NCI-H2227 (cell line): ENCODE data around the gene ZNF211.

Experiments used
- DNase-seq: peaks from one replicate; lab custom pipeline; 2025; ENCODE audit not compliant: unreplicated experiment; lab: John Stamatoyannopoulos, UW

ZNF211 gene

DNA sequence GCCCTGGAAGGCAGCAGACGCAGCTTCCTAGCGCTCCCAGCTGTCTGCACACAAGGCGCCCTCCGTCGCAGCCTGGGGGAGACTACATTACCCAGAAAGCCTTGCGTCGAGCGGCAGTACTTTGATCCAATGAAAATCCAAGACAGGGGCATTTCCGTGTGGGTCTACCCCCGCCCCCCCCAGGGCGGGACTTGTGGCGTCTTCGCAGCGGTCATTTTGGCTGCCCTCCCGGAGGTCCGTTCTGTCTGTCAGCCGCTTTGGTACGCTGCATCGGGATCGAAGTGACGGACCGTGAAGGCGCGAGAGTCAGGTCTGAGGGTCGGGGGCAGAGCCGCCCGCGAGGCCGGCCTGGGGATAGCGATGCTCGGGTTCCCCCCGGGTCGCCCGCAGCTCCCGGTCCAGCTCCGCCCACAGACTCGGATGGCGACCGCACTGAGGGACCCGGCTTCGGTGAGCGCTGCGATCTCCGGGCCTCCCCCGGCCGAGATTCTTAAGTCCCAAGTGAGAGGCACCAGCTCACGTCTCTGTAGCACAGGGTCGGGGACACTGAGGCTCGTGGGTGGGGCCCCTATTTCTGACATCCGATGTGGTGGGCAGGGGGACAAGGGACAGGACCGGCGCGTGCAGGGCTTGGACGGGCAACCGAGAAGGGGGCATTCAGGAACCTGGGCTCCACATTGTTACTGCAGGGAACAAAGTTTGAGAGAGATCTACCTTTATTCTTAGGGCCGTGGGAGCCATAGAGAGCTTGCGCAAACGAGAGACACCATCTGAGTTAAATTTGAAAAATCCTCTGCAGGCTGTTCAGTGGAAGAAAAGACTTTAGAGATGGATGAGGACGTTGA lies at the start of gene ZNF211:
Gene ZNF211, plus strand, starts transcription at position 182 of the 845 bp plus-strand sequence. Its CDS starts 179 bp downstream, at position 361.
- peak; percentile 100 for DNase-seq

DNA sequence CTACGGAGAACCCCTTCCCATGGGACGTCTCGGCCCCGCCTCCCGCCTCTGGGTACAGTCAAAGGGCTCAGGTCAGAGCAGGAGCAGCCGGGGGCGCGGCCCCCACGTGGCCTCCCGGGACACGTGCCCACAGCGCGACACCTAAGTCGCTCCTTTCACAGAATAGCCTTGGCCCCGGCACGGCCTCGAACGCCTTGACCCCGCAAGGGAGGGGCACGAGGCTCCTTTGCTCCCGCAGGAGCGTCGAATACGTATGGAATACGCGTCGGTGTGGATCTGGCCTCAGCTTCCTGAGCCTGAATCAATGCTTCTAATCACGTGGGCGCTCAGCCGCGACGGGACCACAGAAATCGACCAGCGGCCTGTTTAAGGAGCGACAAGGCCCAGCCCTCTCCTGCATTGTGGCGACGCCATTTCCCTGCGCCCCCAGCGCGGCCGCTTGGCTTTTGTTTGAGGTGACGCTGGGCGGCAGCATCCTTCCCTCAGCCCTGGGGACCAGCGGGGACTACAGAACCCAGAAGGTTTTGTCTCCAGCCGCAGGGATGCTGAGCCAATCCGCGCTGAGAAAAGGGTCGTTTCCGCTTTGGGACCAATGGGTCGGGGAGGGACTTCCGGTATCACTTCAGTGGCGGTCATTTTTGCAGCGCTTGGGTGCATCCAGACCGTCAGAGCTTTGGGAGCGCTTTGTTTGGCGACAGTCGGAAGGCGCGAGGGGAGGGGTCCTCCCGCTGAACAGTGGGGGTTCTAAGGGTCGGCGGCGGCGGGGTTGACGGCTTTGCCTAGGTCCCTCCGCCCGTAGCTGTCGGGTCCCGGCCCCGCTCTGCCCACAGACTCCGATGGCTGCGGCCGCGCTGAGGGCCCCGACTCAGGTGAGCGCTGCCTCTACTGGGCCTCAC lies 49.2 kb upstream of the ZNF211 start, which contains the start of gene ZIK1:
Gene ZIK1, plus strand, starts transcription at position 625 of the 896 bp plus-strand sequence. Its CDS starts 212 bp downstream, at position 837.
- peak; percentile 96 for DNase-seq

GRCh38 chr19:57587529-57587928 lies 45.4 kb upstream of the ZNF211 start:
- no peak for DNase-seq

DNA sequence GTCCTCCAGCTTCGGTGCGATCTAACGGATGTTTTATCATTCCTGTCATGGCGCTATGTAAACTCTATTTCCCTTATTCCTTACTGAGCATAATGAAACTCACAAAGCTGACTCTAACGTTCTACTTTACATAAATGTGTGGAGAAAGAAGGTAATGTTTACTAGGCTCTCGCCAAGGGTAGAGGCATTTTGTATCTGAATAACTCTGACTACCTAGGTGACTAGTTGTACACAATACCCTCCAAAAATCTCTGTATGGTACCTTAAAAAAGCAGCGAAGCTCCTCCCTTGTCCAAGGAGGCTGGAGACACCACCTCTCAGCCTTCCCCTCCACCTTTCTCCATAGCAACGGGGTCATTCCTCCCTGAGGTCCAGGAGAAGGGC lies 33.6 kb upstream of the ZNF211 start:
- DNase-seq: no peak

GRCh38 chr19:57599761-57600383 lies 33.1 kb upstream of the ZNF211 start, which contains the start of gene ZNF530:
TSS of gene ZNF530 (plus strand) at chr19:57599885. CDS start at chr19:57604346, 4,461 bp downstream.
- DNase-seq: peak; percentile 99

DNA sequence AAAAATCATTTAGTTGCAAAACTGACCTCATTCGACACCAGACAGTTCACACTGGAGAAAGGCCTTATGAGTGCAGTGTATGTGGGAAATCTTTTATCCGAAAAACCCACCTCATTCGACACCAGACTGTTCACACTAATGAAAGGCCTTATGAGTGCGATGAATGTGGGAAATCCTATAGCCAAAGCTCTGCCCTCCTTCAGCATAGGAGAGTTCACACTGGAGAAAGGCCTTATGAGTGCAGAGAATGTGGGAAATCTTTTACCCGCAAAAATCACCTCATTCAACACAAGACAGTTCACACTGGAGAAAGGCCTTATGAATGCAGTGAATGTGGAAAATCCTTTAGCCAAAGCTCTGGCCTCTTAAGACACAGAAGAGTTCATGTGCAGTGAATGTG lies 26.0 kb upstream of the ZNF211 start:
- DNase-seq: no peak

DNA sequence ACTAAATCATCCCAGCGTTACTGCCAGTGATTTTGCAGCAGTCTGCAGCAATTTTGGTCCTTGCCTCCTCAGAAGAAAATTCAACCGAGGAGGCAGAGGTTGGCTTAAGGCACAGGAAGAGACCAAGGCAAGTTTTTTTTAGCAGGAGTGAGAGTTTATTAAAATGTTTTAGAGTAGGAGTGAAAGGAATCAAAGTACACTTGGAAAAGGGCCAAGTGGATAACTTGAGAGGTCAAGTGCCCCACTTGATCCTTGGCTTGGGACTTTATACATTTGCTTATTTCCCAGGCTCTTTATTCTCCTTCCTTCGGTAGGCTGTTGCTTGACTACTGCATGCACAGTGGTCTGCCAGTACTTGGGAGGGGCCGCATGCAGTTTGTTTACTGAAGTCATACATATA lies 21.9 kb upstream of the ZNF211 start:
- no peak for DNase-seq

GRCh38 chr19:57613941-57614743 lies 18.8 kb upstream of the ZNF211 start, which contains the start of gene ZNF134:
TSS of gene ZNF134 (plus strand) at chr19:57614242. CDS start at chr19:57619469, 5,227 bp downstream.
- DNase-seq: peak; percentile 99

- no peak for DNase-seq
Observed at GRCh38 chr19:57615346-57615745, 17.6 kb upstream of the ZNF211 start.

DNA sequence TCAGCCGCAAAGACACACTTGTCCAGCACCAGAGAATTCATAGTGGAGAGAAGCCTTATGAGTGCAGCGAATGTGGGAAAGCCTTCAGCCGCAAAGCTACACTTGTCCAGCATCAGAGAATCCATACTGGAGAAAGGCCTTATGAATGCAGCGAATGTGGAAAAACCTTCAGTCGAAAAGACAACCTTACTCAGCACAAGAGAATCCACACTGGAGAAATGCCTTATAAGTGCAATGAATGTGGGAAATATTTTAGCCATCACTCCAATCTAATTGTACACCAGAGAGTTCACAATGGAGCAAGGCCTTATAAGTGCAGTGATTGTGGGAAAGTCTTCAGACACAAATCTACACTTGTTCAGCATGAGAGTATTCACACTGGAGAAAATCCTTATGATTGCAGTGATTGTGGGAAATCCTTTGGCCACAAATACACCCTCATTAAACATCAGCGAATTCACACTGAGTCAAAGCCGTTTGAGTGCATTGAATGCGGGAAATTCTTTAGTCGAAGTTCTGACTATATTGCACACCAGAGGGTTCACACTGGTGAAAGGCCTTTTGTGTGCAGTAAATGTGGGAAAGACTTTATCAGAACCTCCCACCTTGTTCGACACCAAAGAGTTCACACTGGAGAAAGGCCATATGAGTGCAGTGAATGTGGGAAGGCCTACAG lies 12.2 kb upstream of the ZNF211 start:
- peak; percentile 42 for DNase-seq

DNA sequence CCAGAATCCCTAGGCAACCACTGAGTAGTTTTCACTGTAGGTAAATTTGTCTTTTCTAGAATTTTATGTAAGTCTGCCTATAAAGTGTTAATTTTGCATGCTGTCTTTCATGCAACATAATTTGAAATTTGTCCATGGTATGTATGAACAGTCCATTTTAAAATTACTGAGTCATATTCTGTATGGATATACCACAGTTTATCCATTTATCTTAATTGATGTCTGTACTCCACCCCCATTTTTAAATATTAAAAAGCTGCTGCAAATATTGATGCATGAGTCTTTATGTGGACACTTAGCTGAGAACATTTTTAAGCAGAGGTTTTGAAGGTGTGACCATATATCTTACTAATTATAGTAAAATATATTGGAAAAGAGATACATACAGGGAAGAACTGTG lies 9.9 kb upstream of the ZNF211 start:
- no peak for DNase-seq

DNA sequence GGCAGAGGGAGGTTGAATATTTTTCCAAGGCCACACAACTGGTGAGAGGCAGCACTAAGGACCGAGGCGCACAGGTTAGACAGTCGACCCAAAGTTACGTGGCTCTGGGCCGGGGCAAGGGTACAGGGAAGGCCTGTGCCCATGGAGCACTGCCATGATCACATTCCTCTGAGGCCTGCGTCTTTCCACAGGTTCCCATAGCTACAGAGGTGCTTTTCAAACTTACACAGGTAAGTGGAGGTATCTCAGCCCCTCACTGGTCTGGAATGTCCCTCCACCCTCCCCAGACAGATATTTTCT lies 814 bp downstream of the ZNF211 start:
- DNase-seq: no peak

GRCh38 chr19:57637379-57637778 lies 4.4 kb downstream of the ZNF211 start:
- DNase-seq: no peak

GRCh38 chr19:57641715-57642234 lies 8.8 kb downstream of the ZNF211 start:
- no peak for DNase-seq

- DNase-seq: no peak
Observed at GRCh38 chr19:57642396-57643046, 9.6 kb downstream of the ZNF211 start.

GRCh38 chr19:57643734-57644133 lies 10.8 kb downstream of the ZNF211 start:
- no peak for DNase-seq

DNA sequence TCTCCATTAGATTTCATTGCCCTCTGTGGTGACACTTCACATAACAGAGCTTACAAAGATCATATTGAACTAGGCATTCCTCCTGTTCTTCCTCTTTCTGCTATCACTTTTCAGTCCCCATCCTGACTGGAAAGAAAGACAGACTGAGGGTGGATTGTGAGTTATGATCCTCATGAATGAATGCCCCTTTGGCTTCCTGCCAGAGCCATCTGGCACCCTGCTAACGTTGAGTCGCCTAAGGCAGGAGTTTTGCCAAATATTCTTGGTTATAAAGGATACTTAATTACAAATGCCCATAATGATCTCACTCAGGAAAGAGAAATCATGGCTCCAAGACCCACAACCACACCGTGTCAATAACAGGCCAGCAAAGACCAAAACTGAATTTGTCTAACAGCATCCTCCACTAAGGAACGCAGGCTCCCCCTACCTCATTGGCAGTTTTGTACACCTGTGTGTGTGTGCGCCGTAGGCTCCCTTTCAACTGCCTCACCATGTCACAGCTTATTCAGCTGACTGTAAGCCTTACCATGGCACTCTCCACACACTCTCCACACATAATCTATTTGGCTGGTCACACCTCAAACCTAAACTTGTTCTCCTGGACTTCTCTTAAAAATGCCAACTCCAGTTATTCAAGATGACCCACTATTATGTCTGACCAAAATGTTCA lies 15.5 kb downstream of the ZNF211 start:
- no peak for DNase-seq

- no peak for DNase-seq
Observed at GRCh38 chr19:57651654-57651996, 18.7 kb downstream of the ZNF211 start.

- DNase-seq: no peak
Observed at GRCh38 chr19:57653689-57654088, 20.7 kb downstream of the ZNF211 start.
